GF-D8 (cell line): Measurements from ENCODE around the gene MPL.
"Not testable (repeated sequence)": the region's sequence is repeated elsewhere in the genome, so short reads cannot be mapped to it uniquely, and the experiment has no call there.

Experiments used
- DNase-seq: peaks from one replicate; lab custom pipeline; 2025; lab: John Stamatoyannopoulos, UW

Gene MPL

DNA sequence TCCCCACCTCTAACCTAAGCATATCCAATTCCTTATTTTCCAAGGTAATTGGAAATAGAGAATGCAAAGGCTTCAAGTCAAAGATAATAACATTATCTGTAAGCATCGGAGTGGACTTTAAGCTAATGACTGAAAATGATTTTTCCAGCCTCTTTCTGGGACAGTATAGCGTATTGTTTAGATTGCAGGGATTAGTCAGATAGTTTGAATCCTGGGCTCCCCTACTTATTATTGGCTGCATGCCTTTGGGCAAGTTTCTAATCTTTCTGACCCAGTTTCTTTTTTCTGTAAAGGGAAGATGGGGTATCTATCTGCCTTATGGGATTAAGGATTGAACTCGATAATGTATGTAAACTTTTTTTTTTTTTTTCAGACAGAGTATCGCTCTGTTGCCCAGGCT is 19.6 kb downstream of the MPL start:
- DNase-seq, result no peak

DNA sequence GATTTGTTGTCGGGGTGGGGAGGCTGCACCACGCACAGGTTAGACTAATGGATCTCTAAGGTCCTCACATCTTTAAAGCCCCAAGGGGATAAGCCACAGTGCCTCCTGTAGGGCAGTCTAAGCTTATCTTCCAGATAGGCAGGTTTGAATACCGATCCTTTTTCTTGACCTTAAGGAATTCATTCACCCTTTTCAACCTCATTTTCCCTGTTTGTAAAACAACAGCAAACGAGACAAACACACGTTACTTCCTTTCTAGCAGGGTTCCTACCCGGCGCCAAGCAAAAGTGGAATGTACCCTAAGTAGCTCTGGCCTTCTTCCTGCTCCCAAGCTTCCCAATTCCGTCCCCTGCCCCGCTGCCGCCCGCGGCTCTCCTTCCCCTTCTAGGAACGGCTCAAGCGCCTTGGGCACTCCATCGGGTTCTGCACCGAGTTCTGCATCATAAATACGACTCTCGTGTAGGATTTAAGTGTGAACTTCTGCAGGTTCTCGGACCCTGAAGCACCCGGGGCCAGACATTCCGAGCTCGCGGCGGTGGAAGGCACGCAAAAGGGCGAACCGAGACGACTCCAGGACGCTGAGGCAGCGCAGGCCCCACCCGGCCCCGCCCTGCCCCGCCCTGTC is 20.6 kb downstream of the MPL start:
- peak; percentile 59 for DNase-seq

DNA sequence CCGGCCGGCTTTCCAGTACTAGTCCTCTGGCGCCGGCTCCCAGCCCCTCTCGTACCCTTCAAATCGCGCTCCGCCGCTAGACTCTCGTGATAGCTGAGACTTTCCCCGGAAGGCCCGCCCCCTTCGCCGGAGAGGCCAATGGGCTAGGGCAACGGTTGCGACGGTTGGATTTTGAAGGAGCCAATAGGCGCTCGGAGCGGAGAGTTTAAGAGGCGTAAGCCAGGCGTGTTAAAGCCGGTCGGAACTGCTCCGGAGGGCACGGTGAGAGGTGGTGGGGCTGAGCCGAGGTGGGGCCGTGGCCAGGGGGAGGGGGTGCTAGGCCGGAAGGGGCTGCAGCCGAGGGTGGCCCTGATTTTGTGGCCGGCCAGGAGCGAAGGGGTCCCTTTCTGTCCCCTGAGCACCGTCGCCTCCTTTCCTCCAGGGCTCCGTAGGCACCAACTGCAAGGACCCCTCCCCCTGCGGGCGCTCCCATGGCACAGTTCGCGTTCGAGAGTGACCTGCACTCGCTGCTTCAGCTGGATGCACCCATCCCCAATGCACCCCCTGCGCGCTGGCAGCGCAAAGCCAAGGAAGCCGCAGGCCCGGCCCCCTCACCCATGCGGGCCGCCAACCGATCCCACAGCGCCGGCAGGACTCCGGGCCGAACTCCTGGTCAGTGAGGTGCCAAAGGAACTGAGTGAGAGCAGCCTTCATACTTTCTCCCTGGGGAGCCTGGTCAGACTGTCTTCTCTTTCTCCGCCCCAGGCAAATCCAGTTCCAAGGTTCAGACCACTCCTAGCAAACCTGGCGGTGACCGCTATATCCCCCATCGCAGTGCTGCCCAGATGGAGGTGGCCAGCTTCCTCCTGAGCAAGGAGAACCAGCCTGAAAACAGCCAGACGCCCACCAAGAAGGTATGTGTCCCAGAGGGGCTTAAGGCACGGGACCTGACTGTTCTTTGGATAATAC is 21.4 kb downstream of the MPL start, which contains the start of gene CDC20:
Gene CDC20 (plus strand): TSS at position 236 of the 948 bp plus-strand sequence. CDS start 235 bp downstream, at position 471.
- peak; percentile 88 for DNase-seq

DNA sequence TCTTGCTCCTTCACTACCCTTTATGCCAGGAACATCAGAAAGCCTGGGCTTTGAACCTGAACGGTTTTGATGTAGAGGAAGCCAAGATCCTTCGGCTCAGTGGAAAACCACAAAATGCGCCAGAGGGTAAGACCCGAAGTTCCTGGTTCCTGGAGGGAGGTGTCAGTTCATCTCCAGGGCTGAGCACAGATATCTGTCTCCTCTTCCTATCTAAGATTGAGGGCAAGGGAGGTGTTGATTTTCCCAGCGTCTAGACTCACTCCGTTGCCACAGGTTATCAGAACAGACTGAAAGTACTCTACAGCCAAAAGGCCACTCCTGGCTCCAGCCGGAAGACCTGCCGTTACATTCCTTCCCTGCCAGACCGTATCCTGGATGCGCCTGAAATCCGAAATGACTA is 22.1 kb downstream of the MPL start:
- DNase-seq, result no peak

DNA sequence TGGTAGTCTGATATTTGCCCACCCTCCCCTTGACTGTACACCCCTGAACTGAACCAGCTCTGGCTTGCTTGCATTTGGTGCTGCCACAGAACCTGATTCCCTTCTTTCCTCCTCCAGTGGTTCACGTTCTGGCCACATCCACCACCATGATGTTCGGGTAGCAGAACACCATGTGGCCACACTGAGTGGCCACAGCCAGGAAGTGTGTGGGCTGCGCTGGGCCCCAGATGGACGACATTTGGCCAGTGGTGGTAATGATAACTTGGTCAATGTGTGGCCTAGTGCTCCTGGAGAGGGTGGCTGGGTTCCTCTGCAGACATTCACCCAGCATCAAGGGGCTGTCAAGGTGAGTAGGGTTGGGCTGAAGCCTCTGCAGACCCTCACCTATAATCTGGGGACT is 23.0 kb downstream of the MPL start:
- DNase-seq, result no peak

DNA sequence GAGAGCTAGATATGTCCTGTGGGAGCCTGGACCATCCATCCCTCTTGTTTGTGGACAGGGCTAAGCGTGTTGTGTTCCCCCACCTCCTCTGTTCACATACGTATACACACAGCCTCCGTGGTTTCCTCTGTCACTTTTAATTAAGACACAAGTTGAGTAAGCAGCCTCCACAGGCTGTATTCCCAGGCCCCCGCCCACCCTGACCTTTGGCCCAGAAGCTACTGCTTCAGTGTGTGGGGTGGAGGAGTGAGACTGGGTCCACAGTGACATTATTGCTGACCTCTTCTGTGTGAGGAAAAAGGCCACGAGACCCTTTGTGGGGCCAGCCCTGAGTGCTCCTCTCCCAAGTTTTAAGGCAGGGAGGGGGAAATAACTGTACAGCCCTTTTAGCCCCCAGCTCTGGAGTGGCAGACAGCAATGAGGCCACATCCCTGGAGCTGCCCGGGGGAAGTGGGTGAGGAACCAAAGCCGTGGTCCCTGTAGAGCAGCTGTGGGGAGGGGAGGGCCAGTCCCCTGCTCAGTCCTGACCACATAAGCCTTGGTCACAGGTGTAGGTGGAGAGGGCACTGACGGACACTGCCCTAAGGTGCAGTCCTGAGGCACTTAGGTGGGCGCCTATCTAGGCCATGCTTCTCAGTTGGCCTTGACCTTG is 25.8 kb downstream of the MPL start:
- DNase-seq, result no peak

DNA sequence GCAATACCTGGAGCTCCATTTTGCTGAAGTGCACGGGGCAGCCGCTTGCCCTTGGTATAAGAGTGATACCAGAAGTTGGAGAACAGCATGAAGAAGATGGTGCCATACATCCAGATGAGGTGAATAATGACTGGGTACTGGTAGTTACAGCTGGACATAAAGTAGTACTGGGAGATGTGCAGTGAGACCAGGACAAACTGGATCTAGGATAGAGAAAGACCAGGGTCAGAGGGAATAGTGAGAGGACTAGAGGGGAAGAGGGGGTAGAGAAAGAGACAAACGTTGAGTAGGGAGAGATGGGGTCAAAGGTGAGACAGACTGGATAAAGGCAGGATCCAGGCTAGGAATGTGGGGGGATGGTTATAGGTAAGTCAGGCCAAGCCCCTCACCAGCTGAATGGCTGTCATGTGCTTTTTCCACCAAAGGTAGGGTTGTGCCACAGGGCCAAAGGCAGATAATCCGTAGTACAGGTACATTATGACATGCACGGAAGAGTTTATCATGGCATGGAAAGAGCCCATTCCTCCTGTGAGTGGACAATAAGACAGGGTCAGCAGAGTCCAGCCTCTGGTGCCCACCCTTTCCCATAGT is 26.4 kb downstream of the MPL start:
- no peak for DNase-seq

DNA sequence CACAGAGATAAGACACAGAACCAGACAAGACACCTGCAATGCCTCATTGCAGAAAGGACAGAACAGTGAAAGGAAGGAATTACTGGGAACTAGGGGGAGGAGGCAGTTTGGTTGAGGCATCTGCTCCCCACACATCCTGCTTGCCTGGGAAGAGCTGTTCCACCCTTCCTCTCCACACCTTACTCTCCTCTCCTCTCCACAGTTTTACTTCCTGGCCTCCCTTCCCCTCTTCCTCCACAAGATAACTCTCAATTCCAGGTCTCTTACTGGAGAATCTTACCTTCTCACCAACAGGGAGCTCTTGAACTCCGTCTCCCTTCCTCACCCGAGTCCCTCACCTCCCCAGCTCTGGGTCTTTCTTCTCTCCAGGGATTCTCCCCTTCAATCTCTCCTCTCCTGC is 28.1 kb downstream of the MPL start:
- no peak for DNase-seq

DNA sequence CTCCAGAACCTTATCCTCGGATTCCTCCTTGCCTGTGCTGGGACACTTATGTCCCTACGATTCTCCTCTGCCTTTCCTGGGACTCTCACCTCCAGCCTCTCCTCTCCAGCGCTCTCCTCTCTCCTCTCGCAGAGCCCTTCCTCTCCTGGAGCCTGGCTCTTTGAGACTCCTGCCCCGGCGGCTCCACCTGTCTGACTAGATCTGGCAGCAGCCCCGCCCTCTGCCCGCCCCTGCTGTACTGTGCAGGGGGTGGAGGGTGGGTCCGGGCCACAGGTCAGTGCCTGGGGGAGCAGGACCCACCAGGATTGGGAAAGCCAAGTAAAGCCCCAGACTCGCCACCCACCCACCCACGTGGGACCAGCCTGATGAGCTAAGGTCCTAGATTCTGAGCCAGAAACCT is 28.6 kb downstream of the MPL start:
- no peak for DNase-seq

DNA sequence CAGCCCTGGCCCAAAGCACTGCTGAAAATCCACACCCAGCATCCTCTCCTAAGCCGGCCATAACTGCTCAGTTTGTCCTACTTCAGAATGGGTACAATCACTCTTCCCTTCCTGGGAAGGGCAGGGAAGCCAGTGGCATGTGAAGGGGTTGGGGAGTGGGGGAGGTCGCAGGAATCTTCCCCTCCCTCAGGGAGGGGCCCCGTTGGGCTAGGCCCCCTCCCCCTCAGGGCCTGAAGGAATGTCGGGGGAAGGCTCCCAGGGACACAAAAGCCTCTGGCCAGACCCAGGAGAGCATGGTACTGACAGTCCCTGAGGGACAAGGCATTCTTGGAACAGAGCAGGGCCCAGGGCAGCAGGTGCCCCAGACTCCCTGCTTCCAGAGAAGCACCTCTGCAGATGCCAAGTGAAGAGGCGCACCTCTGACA is 29.0 kb downstream of the MPL start:
- no peak for DNase-seq

DNA sequence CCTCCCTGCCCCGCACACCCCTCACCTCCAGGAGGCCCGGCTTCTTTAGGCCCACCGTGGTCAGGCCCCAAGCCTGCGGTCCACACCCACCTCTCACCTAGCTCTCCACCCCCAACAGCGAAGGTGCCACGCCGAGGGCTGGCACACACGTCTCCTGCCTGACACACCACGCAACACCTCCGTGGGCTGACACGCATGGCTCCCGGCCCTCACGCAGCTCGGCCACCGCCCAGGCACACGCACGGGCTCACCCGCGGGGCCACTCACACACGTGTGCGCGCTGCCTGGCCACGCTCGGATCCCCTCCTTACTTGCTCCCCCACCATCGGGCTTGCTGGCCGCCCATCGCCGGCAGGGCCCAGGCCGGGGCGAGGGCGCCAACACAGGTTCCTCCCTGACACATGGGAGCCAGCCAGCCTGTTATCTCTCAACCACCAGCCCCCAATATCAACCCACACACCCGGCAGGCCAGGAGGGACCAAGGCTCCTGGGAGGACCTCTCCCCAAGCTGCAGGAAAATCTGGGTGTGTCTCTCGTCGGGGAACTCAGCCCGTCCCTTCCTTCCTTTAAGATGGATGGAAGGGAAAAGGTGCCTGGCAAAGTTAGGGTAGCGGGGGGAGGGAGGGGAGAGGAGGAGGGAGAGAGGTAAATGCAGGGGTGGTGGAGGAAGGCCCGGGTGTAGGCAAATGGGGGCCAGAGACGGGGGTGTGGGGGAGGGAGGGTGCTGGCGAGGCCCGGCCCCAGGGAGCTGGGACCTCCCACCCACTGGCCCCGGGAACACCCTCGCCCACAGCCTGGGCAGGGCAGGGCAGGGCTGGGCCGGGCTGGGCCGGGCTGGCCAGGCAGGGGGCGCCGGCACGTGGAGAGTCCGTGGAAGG is 29.6 kb downstream of the MPL start:
- DNase-seq, result no peak

DNA sequence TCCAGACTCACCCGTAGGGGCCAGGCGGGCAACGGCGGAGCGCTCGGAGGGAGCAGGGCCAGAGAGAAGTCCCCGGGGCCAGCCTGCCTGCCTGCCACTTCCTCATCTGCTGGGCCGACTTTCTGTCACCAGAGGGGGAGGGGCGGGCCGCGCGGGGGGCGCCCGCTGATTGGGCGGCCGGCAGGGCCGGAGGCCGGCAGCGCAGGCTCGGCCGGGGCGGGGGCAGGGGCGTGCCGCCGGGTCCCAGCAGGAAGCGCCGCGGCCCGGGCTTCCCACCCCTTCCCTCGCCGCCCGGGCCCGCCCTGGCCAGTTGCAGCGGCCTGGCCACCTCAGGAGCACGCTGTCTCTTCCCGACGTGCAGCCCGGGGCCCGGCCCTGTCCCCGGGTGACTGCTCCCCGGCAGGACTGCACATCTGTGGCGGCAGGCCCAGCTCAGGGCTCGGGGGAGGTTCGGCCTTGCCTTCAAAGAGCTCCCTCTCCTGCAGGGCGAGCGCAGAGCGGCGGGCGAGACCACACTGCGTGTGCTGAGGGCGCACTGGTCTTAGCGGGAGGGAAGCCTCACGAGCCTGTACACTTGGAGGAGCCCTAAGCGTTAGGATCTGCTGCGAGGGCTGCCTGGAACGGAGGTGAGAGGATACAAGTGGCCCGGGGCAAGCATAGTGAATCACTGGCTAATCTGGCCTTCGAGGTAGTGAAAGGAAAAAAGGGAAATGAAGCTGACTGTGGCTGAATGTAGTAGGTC is 30.5 kb downstream of the MPL start, which contains the start of gene ELOVL1:
Gene ELOVL1 (minus strand): TSS at position 108 of the 742 bp plus-strand sequence. CDS start 2,402 bp downstream, outside the sequence.
- DNase-seq, result peak; percentile 72

DNA sequence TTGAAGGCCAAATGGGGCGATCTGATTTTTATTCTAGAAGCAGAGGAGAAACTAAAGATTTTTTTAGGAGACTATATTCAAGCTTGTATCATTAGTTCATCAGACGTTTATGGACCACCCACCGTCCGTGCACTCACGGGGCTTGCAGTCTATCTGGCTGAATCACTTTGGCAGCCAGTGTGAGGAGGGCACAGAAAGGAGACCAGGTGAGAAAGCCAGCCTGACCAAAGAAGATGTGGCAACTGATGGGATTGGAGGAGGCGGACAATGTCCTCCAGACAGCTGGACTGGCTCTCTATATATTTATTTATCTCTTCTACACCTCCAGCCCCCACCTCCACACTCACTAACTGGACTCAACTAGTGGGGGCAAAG is 31.0 kb downstream of the MPL start:
- DNase-seq, result no peak

DNA sequence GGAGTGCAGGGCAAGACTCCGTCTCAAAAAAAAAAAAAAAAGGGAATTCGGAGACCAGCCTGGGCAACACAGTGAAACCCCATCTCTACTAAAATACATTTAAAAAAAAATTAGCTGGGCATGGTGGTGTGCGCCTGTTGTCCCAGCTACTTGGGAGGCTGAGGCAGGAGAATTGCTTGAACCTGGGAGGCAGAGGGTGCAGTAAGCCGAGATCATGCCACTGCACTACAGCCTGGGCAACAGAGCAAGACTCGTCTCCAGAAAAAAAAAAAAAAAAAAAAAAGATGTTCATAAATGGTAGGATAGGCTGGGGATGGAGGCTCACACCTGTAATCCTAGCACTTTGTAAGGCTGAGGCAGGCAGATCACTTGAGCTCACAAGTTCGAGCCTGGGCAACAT is 32.2 kb downstream of the MPL start:
- DNase-seq, result not testable (repeated sequence)

DNA sequence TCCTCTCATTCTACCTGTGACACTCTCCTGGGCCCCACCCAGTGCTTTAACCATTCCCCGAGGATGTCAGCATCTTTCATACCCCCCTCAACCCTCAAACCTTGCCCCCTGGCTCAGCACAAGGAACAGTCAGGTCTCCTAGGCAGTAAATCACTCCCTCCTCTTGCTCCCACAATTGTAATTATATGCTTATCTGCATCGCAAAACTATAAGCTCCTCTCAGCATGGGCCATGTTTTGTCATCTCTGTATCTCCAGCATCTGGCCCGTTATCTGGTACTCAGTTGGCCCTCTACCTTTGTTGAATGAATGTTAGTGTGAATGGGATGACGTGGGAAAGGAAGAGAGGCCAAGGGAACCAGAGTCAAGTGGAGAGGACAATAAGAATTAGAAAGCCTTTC is 32.9 kb downstream of the MPL start:
- no peak for DNase-seq

DNA sequence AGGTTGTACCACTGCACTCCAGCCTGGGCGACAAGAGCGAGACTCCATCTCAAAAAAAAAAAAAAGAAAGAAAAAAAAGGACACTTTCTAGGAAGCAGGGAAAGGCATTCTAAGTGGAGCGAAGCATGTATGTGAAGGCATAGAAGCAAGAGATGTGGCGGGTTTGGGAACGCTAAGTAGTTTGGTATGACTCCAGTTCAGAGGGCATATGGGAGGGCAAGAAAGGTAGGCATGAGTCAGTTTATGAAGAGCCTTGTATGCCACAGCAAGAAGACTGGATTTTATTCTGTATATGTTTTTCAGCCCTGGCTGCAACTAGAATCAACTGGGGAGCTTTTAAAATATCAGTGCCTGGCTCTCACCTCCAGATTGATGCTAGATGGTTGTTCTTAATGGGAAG is 34.6 kb downstream of the MPL start:
- DNase-seq, result no peak

DNA sequence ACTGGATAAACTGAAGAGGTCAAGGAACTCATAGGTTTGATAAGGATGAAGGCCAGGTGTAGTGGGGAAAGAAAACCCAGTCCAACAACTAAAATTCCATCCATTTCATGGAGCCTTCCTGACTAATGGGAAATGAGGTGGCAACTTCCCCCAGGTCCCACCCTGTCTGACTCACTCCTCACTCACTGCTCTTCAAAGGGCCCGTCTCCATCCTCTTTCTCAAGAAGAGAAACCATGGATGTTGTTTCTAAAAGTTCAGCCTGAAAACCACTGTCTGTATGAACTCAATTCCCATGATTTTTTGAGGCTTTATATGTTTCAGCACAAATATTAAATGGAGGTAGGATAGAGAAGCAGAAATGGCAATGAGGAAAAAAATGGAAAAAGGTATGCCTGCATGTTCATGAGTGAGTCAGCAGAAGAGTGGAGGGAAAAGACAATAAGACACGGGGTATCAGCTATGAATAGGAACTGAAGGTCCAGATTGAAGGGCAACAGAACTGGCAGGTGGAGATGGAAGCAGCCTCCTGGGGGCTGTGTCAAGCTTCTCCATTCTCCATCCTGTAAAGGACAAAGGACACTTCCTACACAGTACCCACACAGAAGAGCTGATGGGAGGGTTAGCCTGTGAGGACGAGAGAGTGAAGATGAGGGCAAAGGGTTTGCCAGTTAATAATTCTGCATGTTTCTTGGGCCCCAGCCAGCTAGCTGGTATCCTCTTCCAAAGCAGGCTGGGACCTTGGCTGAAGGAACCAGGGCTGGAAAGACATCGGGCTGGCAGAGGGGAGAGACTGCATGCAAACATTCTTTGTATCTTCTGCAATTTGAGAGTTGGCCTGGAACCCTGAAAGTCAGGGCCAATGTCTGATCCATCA is 35.7 kb downstream of the MPL start:
- no peak for DNase-seq

DNA sequence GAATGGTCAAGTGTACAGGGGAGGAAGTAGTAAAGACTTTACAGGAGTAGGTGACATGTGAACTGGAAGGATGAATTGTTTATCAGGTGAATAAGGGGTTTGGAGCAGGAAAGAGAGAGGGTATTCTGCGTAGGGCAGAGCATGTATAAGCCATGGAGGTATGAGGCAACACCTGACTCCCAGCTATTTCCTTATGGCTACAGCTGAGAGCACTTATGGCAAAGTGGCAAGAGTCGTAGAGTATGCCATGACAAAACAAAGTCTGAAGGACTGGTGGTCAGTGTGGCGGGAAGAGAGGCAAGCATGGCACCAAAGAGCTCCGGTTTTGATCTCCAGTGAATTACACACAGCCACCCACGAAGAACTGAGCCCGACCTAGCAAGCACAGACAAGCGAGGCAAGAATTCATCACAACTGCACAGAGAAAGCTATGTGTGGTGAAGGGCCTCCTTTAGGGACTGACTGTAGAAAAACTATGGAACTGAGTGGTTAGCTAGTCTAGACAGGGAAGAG is 39.2 kb downstream of the MPL start:
- DNase-seq, result no peak

DNA sequence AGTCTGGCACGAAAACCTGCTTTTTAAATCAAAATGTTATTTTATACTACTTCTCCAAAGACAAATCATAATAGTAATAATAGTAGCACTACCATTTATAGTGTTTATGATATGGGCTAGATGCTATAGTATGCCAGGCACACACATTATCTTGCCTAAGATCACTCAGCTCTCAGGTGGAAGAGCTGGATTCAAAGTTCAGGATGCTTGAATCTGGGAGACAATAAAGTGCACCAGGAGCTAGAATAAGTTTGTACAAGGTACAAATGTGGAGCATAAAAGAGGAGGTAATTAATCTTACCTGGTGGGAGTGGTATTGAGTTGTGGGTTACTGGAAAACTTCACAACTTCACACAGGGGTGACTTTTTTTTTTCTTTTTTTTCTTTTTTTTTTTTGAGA is 40.2 kb downstream of the MPL start:
- DNase-seq, result no peak
